ENCODE measurements around the gene STX10.

STX10 gene

GRCh38 chr19:13162724-13163608 lies 12.8 kb upstream of the STX10 start:
- Histone ChIP-seq H3K27ac (ENCODE audit: low read length) (peak overlapping the region; percentile 98), H3K9me3 (ENCODE audit: insufficient read depth, low read depth, low read length) (no peaks in the 10 kb centered on the region), H3K27me3 (ENCODE audit: insufficient read depth, low read length) (no peaks in the 10 kb centered on the region), H3K9ac (ENCODE audit: low read depth, low read length) (peak overlapping the region; percentile 97), H3K36me3 (ENCODE audit: insufficient read depth, low read depth, low read length) (no peaks in the 10 kb centered on the region), H3K4me1 (ENCODE audit: insufficient read depth, low read length) (peaks cover 29% of the 10 kb centered on the region), H3K4me3 (ENCODE audit: low read length) (peak overlapping the region; percentile 78)

- Histone ChIP-seq H3K4me3 (ENCODE audit: low read length) (no peak overlapping the region), H3K36me3 (ENCODE audit: insufficient read depth, low read depth, low read length) (no peaks in the 10 kb centered on the region), H3K27me3 (ENCODE audit: insufficient read depth, low read length) (no peaks in the 10 kb centered on the region), H3K27ac (ENCODE audit: low read length) (no peak overlapping the region), H3K9ac (ENCODE audit: low read depth, low read length) (no peak overlapping the region), H3K4me1 (ENCODE audit: insufficient read depth, low read length) (peaks cover 21% of the 10 kb centered on the region), H3K9me3 (ENCODE audit: insufficient read depth, low read depth, low read length) (no peaks in the 10 kb centered on the region)
Measured at GRCh38 chr19:13160557-13160956, 10.4 kb upstream of the STX10 start.

GRCh38 chr19:13159713-13160112 lies 9.5 kb upstream of the STX10 start:
- Histone ChIP-seq H3K4me1 (ENCODE audit: insufficient read depth, low read length) (peaks cover 13% of the 10 kb centered on the region; the same call in 1 of the 2 replicates), H3K4me3 (ENCODE audit: low read length) (no peak overlapping the region), H3K27me3 (ENCODE audit: insufficient read depth, low read length) (no peaks in the 10 kb centered on the region), H3K9me3 (ENCODE audit: insufficient read depth, low read depth, low read length) (no peaks in the 10 kb centered on the region), H3K27ac (ENCODE audit: low read length) (no peak overlapping the region), H3K9ac (ENCODE audit: low read depth, low read length) (no peak overlapping the region), H3K36me3 (ENCODE audit: insufficient read depth, low read depth, low read length) (no peaks in the 10 kb centered on the region)

GRCh38 chr19:13155472-13156359 lies 5.5 kb upstream of the STX10 start:
- no peaks in the 10 kb centered on the region for H3K9me3 ChIP-seq (ENCODE audit: insufficient read depth, low read depth, low read length)
- no peaks in the 10 kb centered on the region for H3K27me3 ChIP-seq (ENCODE audit: insufficient read depth, low read length)
- H3K4me1 ChIP-seq (ENCODE audit: insufficient read depth, low read length), result peaks cover 5% of the 10 kb centered on the region; the same call in 1 of the 2 replicates
- peak overlapping the region; percentile 95 for H3K27ac ChIP-seq (ENCODE audit: low read length)
- H3K9ac ChIP-seq (ENCODE audit: low read depth, low read length), result peak overlapping the region; percentile 100
- H3K36me3 ChIP-seq (ENCODE audit: insufficient read depth, low read depth, low read length), result peaks cover 7% of the 10 kb centered on the region; the same call in 1 of the 2 replicates
- peak overlapping the region; percentile 98 for H3K4me3 ChIP-seq (ENCODE audit: low read length)

- peaks cover 7% of the 10 kb centered on the region; the same call in 1 of the 2 replicates for H3K36me3 ChIP-seq (ENCODE audit: insufficient read depth, low read depth, low read length)
- no peaks in the 10 kb centered on the region for H3K9me3 ChIP-seq (ENCODE audit: insufficient read depth, low read depth, low read length)
- H3K9ac ChIP-seq (ENCODE audit: low read depth, low read length), result peak overlapping the region; percentile 100
- H3K27me3 ChIP-seq (ENCODE audit: insufficient read depth, low read length), result no peaks in the 10 kb centered on the region
- peak overlapping the region; percentile 98 for H3K4me3 ChIP-seq (ENCODE audit: low read length)
- H3K27ac ChIP-seq (ENCODE audit: low read length), result peak overlapping the region; percentile 46
- peaks cover 5% of the 10 kb centered on the region; the same call in 1 of the 2 replicates for H3K4me1 ChIP-seq (ENCODE audit: insufficient read depth, low read length)
Measured at GRCh38 chr19:13154911-13155471, 4.8 kb upstream of the STX10 start.

- peaks cover 7% of the 10 kb centered on the region; the same call in 1 of the 2 replicates for H3K36me3 ChIP-seq (ENCODE audit: insufficient read depth, low read depth, low read length)
- H3K4me1 ChIP-seq (ENCODE audit: insufficient read depth, low read length), result peaks cover 5% of the 10 kb centered on the region; the same call in 1 of the 2 replicates
- H3K9me3 ChIP-seq (ENCODE audit: insufficient read depth, low read depth, low read length), result no peaks in the 10 kb centered on the region
- H3K27me3 ChIP-seq (ENCODE audit: insufficient read depth, low read length), result no peaks in the 10 kb centered on the region
- peak overlapping the region; percentile 78 for H3K27ac ChIP-seq (ENCODE audit: low read length)
- peak overlapping the region; percentile 100 for H3K9ac ChIP-seq (ENCODE audit: low read depth, low read length)
- H3K4me3 ChIP-seq (ENCODE audit: low read length), result peak overlapping the region; percentile 98
Measured at GRCh38 chr19:13154241-13154778, 4.1 kb upstream of the STX10 start.

- Histone ChIP-seq H3K4me1 (ENCODE audit: insufficient read depth, low read length) (peaks cover 5% of the 10 kb centered on the region; the same call in 1 of the 2 replicates), H3K36me3 (ENCODE audit: insufficient read depth, low read depth, low read length) (peaks cover 7% of the 10 kb centered on the region; the same call in 1 of the 2 replicates), H3K27me3 (ENCODE audit: insufficient read depth, low read length) (no peaks in the 10 kb centered on the region), H3K9me3 (ENCODE audit: insufficient read depth, low read depth, low read length) (no peaks in the 10 kb centered on the region), H3K4me3 (ENCODE audit: low read length) (peak overlapping the region; percentile 98), H3K27ac (ENCODE audit: low read length) (peak overlapping the region; percentile 86), H3K9ac (ENCODE audit: low read depth, low read length) (peak overlapping the region; percentile 100)
Measured at GRCh38 chr19:13153569-13154240, 3.5 kb upstream of the STX10 start.

GRCh38 chr19:13152974-13153568 lies 2.9 kb upstream of the STX10 start:
- H3K9ac ChIP-seq (ENCODE audit: low read depth, low read length), result peak overlapping the region; percentile 100
- no peaks in the 10 kb centered on the region for H3K9me3 ChIP-seq (ENCODE audit: insufficient read depth, low read depth, low read length)
- H3K36me3 ChIP-seq (ENCODE audit: insufficient read depth, low read depth, low read length), result peaks cover 7% of the 10 kb centered on the region; the same call in 1 of the 2 replicates
- peaks cover 5% of the 10 kb centered on the region; the same call in 1 of the 2 replicates for H3K4me1 ChIP-seq (ENCODE audit: insufficient read depth, low read length)
- peak overlapping the region; percentile 86 for H3K27ac ChIP-seq (ENCODE audit: low read length)
- H3K27me3 ChIP-seq (ENCODE audit: insufficient read depth, low read length), result no peaks in the 10 kb centered on the region
- H3K4me3 ChIP-seq (ENCODE audit: low read length), result peak overlapping the region; percentile 98

- Histone ChIP-seq H3K9ac (ENCODE audit: low read depth, low read length) (peak overlapping the region; percentile 100), H3K27ac (ENCODE audit: low read length) (peak overlapping the region; percentile 86), H3K36me3 (ENCODE audit: insufficient read depth, low read depth, low read length) (peaks cover 7% of the 10 kb centered on the region; the same call in 1 of the 2 replicates), H3K4me3 (ENCODE audit: low read length) (peak overlapping the region; percentile 98), H3K4me1 (ENCODE audit: insufficient read depth, low read length) (peaks cover 5% of the 10 kb centered on the region; the same call in 1 of the 2 replicates), H3K27me3 (ENCODE audit: insufficient read depth, low read length) (no peaks in the 10 kb centered on the region), H3K9me3 (ENCODE audit: insufficient read depth, low read depth, low read length) (no peaks in the 10 kb centered on the region)
Measured at GRCh38 chr19:13152356-13152973, 2.3 kb upstream of the STX10 start.
